Neural cell (in vitro differentiated cells): ENCODE results near the gene SLC25A13. TPM values are rescaled to one million over a fixed set of nuclear protein-coding genes. Genes with fewer than 3 reads are reported as not detected.

ENCODE experiments used
- H2AFZ ChIP-seq: fragments of 200-600, 300-800 bp; sonication (generic), shearing (Covaris generic); 2 replicates; pipeline ENCODE4 v1.6.0; 2014; ENCODE audit warnings: low read depth, mild to moderate bottlenecking, antibody characterized with exemption, low read length, moderate library complexity
- H3F3A ChIP-seq: fragments of 200-600 bp; shearing (Covaris generic); 2 replicates; pipeline ENCODE4 v1.6.1; 2016; ENCODE audit warnings: mild to moderate bottlenecking, moderate library complexity, mixed read lengths, antibody characterized with exemption, low read length; ENCODE audit not compliant: insufficient read depth, poor library complexity, severe bottlenecking
- H3K27ac ChIP-seq: fragments of 200-600, 300-800 bp; sonication (generic), shearing (Covaris generic); 2 replicates; pipeline ENCODE4 v1.5.1; 2014; ENCODE audit warnings: mild to moderate bottlenecking, low read length, moderate library complexity
- H3K27me3 ChIP-seq: fragments of 300-800, 200-600 bp; sonication (generic), shearing (Covaris generic); 2 replicates; pipeline ENCODE4 v1.6.0; 2014; ENCODE audit warnings: mild to moderate bottlenecking, low read depth, low read length, moderate library complexity; ENCODE audit not compliant: insufficient read depth
- H3K36me3 ChIP-seq: fragments of 300-800, 200-600 bp; sonication (generic), shearing (Covaris generic); 2 replicates; pipeline ENCODE4 v1.5.1; 2014; ENCODE audit warnings: mild to moderate bottlenecking, antibody characterized with exemption, low read length, moderate library complexity; ENCODE audit not compliant: insufficient read depth
- H3K4me2 ChIP-seq: fragments of 300-800, 200-600 bp; sonication (generic), shearing (Covaris generic); 2 replicates; pipeline ENCODE4 v1.6.0; 2014; ENCODE audit warnings: mild to moderate bottlenecking, low read length
- H3K4me3 ChIP-seq: fragments of 300-800, 200-600 bp; sonication (generic), shearing (Covaris generic); 2 replicates; pipeline ENCODE4 v1.5.1; 2014; ENCODE audit warnings: mild to moderate bottlenecking, low read length, moderate library complexity
- H3K79me2 ChIP-seq: fragments of 200-600 bp; shearing (Covaris generic); replicated peaks from 2 replicates; pipeline ENCODE4 v1.6.0; 2014; ENCODE audit warnings: mild to moderate bottlenecking, low read length, moderate library complexity; ENCODE audit not compliant: insufficient read depth
- H3K9ac ChIP-seq: fragments of 300-800, 200-600 bp; sonication (generic), shearing (Covaris generic); 2 replicates; pipeline ENCODE4 v1.6.1; 2016; ENCODE audit warnings: mild to moderate bottlenecking, low read length, mixed read lengths
- H3K9me2 ChIP-seq: fragments of 200-600 bp; shearing (Covaris generic); 2 replicates; pipeline ENCODE4 v1.6.1; 2016; ENCODE audit warnings: mild to moderate bottlenecking, low read length, mixed read lengths; ENCODE audit not compliant: insufficient read depth
- H3K9me3 ChIP-seq: fragments of 200-600, 300-800 bp; sonication (generic), shearing (Covaris generic); 2 replicates; pipeline ENCODE4 v1.6.1; 2016; ENCODE audit warnings: mild to moderate bottlenecking, mixed run types, low read length, moderate library complexity, mixed read lengths
- H4K20me1 ChIP-seq: fragments of 200-600 bp; shearing (Covaris generic); 2 replicates; pipeline ENCODE4 v1.6.1; 2016; ENCODE audit warnings: mild to moderate bottlenecking, mixed run types; ENCODE audit not compliant: insufficient read depth
- CTCF ChIP-seq: fragments of 450-650 bp; IDR thresholded peaks from 2 replicates; pipeline ENCODE4 v1.5.1; 2014; ENCODE audit warnings: antibody characterized with exemption, mild to moderate bottlenecking, moderate library complexity; ENCODE audit not compliant: poor library complexity, severe bottlenecking
- EP300 ChIP-seq: fragments of 450-650 bp; conservative IDR thresholded peaks from 2 replicates; pipeline ENCODE4 v1.6.1; 2014; ENCODE audit warnings: antibody characterized with exemption, mild to moderate bottlenecking, moderate library complexity; ENCODE audit not compliant: poor library complexity, severe bottlenecking
- EZH2 ChIP-seq: fragments of 200-600, 300-800 bp; shearing (Covaris generic), sonication (generic); IDR thresholded peaks from 2 replicates; pipeline ENCODE4 v1.6.1; 2014; ENCODE audit warnings: antibody characterized with exemption, low read length, borderline replicate concordance, mild to moderate bottlenecking; ENCODE audit not compliant: insufficient read depth, poor library complexity, severe bottlenecking
- MXI1 ChIP-seq: fragments of 450-650 bp; conservative IDR thresholded peaks from 2 replicates; pipeline ENCODE4 v1.6.1; 2014; ENCODE audit warnings: antibody characterized with exemption, mild to moderate bottlenecking; ENCODE audit not compliant: poor library complexity, severe bottlenecking
- POLR2AphosphoS5 ChIP-seq: IDR thresholded peaks from 2 replicates; pipeline ENCODE4 v1.6.1; 2012
- RAD21 ChIP-seq: fragments of 450-650 bp; conservative IDR thresholded peaks from 2 replicates; pipeline ENCODE4 v1.6.1; 2014; ENCODE audit warnings: antibody characterized with exemption, mild to moderate bottlenecking, moderate library complexity
- SMC3 ChIP-seq: fragments of 450-650 bp; conservative IDR thresholded peaks from 2 replicates; pipeline ENCODE4 v1.6.1; 2014; ENCODE audit warnings: antibody characterized with exemption, mild to moderate bottlenecking, moderate library complexity; ENCODE audit not compliant: poor library complexity
- polyA plus RNA-seq: library from polyadenylated mRNA; depleted of rRNA; stranded (reverse); fragments of >200 nt; gene quantifications from 2 replicates; pipeline ENCODE4 v1.2.3, GENCODE V29; 2014
- TF ChIP-seq, protein P1 (sequence below): IDR thresholded peaks from 2 replicates; pipeline ENCODE4 v1.6.1; 2012; ENCODE audit warnings: borderline replicate concordance

Gene SLC25A13
- polyA plus RNA-seq, 1 donor from 2014 or later = 20.2 TPM

DNA sequence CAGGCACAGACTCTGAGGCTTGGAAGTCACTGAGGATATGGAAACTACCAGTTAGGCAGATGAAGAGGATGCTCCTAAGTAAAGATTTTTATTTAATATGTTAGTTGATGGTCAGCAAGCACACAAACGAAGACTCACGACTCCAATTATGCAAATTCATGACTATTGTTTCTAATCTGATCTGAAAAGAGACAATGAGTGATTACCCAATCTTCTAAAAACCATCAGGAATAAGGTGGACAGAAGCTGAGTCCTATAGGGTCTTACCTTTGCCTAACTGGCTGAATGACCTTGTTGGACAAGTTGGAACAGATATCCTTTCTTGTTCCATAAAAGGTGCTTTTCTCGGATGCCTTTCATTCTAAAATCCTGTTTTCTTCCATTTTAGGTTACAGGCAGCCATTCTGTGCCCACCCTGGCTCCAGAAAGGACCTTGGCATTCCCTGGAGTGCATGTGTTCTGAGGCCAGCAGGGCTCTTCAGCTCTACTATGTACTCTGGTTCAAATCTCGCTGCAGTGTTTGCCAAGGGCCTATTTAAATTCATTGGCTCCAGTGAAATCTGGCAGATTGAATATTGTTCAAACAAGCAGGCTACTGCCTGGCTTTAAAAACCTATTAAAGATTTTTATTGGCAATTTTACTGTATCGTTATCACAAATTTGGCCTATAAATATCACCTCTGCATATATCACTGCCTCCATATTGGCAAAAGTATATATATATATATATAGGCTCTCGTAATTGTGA is 77.5 kb downstream of the SLC25A13 start:
- Histone ChIP-seq H2AFZ (no peak overlapping the region), H3K27me3 (no peaks in the 10 kb centered on the region), H3K9me2 (no peaks in the 10 kb centered on the region), H3K9me3 (no peaks in the 10 kb centered on the region), H4K20me1 (no peaks in the 10 kb centered on the region), H3K27ac (no peak overlapping the region), H3K79me2 (peaks cover 15% of the 10 kb centered on the region), H3K4me2 (no peak overlapping the region), H3F3A (peaks cover 6% of the 10 kb centered on the region), H3K36me3 (no peaks in the 10 kb centered on the region), H3K4me3 (no peak overlapping the region), H3K9ac (no peak overlapping the region)
- TF ChIP-seq EP300 (no peak), RAD21 (no peak), POLR2AphosphoS5 (no peak), EZH2 (no peak)
- TF ChIP-seq, protein P1, sequence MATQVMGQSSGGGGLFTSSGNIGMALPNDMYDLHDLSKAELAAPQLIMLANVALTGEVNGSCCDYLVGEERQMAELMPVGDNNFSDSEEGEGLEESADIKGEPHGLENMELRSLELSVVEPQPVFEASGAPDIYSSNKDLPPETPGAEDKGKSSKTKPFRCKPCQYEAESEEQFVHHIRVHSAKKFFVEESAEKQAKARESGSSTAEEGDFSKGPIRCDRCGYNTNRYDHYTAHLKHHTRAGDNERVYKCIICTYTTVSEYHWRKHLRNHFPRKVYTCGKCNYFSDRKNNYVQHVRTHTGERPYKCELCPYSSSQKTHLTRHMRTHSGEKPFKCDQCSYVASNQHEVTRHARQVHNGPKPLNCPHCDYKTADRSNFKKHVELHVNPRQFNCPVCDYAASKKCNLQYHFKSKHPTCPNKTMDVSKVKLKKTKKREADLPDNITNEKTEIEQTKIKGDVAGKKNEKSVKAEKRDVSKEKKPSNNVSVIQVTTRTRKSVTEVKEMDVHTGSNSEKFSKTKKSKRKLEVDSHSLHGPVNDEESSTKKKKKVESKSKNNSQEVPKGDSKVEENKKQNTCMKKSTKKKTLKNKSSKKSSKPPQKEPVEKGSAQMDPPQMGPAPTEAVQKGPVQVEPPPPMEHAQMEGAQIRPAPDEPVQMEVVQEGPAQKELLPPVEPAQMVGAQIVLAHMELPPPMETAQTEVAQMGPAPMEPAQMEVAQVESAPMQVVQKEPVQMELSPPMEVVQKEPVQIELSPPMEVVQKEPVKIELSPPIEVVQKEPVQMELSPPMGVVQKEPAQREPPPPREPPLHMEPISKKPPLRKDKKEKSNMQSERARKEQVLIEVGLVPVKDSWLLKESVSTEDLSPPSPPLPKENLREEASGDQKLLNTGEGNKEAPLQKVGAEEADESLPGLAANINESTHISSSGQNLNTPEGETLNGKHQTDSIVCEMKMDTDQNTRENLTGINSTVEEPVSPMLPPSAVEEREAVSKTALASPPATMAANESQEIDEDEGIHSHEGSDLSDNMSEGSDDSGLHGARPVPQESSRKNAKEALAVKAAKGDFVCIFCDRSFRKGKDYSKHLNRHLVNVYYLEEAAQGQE = no peak

DNA sequence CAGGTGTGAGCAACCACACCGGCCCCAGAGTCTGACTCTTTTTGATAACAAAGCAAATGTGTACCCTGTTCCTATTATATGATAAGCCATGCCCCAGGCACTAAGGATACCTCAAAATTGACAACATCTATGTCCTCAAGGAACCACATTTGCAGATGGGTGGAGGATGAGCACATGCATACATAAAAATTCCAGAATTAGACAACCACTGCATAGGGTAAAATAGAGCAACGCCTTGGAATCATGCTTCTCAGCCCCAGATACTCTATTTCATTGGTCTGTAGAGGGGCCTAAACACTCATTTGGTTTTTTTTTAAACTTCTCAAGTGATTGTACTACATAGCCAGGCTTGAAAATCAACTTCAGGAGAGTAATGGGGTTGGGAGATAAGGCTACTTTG is 78.7 kb downstream of the SLC25A13 start:
- H3K27ac ChIP-seq = no peak overlapping the region
- H3K36me3 ChIP-seq = no peaks in the 10 kb centered on the region
- no peak overlapping the region for H3K4me3 ChIP-seq
- TF ChIP-seq MXI1 = no peak
- no peak for TF ChIP-seq CTCF
- no peak for TF ChIP-seq SMC3
- TF ChIP-seq, protein P1 = no peak
- TF ChIP-seq EZH2 = no peak
- TF ChIP-seq POLR2AphosphoS5 = no peak
- TF ChIP-seq RAD21 = no peak
- no peaks in the 10 kb centered on the region for H3K27me3 ChIP-seq
- H3K79me2 ChIP-seq = peaks cover 11% of the 10 kb centered on the region
- no peak overlapping the region for H3K4me2 ChIP-seq
- no peaks in the 10 kb centered on the region for H3K9me3 ChIP-seq
- H2AFZ ChIP-seq = no peak overlapping the region
- H4K20me1 ChIP-seq = no peaks in the 10 kb centered on the region
- H3K9ac ChIP-seq = no peak overlapping the region
- H3F3A ChIP-seq = peaks cover 5% of the 10 kb centered on the region
- no peaks in the 10 kb centered on the region for H3K9me2 ChIP-seq
